VCaP (cell line): ENCODE data around the gene ITGAD.

Source experiments
- H3K27ac ChIP-seq: fragments of 450-650 bp; 2 replicates; pipeline ENCODE4 v1.5.1; 2017
- TF ChIP-seq, protein P1 (sequence below): fragments of 450-650 bp; conservative IDR thresholded peaks from 2 replicates; pipeline ENCODE4 v1.5.1; 2017; ENCODE audit warnings: mild to moderate bottlenecking, moderate library complexity

The ITGAD gene

DNA sequence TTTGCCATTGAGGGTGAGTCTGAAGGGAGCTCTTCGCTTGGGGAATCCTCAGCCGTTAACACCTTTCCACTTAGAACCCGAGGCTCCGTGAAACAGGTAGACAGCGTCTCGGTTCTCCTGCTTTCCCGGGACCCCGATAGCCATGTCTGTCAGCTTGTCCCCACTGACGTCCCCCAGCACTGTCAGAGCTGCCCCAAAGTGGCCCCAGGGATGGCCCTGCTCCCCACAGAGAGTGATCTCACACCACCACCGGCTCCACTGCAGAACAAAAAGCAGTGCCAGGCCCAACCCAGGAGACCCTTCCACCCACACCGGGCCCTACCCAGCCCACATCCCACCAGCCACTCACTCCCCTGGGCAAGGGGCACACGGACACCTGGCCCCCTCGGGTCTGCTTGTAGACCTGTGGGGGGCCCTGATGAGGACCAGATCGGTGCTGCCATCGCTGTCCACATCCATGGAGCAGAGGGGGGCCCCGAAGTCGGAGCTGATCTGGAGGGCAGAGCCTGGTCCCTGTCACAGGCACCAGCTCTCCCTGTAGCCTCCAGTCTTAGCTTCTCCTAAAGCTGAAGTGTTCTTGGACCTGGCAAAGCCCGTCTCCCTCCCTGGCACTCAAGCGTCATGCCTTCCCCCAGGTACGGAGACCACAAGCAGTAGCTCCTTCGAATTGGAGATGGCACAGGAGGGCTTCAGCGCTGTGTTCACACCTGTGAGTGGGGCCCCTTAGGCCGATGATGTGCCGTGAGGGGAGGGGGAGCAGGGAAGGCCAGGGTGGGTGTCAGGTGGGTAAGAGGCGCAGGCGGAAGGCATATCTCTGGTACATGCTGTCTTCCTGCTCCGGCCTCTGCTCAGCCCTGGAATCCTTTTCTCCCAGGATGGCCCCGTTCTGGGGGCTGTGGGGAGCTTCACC, 31.7 kb upstream of the ITGAD start:
- no peak overlapping the region for H3K27ac ChIP-seq
- TF ChIP-seq, protein P1, sequence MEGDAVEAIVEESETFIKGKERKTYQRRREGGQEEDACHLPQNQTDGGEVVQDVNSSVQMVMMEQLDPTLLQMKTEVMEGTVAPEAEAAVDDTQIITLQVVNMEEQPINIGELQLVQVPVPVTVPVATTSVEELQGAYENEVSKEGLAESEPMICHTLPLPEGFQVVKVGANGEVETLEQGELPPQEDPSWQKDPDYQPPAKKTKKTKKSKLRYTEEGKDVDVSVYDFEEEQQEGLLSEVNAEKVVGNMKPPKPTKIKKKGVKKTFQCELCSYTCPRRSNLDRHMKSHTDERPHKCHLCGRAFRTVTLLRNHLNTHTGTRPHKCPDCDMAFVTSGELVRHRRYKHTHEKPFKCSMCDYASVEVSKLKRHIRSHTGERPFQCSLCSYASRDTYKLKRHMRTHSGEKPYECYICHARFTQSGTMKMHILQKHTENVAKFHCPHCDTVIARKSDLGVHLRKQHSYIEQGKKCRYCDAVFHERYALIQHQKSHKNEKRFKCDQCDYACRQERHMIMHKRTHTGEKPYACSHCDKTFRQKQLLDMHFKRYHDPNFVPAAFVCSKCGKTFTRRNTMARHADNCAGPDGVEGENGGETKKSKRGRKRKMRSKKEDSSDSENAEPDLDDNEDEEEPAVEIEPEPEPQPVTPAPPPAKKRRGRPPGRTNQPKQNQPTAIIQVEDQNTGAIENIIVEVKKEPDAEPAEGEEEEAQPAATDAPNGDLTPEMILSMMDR: no peak

DNA sequence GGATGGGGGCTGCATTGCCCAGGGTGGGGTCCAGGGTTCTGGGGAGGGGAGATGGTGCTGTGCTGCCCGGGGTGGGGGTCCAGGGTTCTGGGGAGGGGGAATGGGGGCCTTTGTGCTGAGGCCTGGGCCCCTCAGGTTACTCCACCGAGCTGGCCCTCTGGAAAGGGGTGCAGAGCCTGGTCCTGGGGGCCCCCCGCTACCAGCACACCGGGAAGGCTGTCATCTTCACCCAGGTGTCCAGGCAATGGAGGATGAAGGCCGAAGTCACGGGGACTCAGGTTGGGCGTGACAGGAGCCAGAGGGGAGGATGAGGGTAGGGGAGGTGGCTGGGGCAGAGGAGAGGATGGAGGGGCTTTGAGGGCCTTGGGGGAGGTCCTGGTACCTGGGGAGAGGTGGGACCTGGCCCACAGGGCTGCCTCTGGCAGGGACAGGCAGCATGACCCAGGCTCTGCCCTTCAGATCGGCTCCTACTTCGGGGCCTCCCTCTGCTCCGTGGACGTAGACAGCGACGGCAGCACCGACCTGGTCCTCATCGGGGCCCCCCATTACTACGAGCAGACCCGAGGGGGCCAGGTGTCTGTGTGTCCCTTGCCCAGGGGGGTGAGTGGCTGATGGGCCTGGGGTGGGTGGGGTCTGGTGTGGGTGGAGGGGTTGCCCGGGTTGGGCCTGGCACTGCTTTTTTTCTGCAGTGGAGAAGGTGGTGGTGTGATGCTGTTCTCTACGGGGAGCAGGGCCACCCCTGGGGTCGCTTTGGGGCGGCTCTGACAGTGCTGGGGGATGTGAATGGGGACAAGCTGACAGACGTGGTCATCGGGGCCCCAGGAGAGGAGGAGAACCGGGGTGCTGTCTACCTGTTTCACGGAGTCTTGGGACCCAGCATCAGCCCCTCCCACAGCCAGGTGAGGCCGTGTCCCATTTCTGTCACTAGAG, 30.4 kb upstream of the ITGAD start:
- TF ChIP-seq, protein P1: no peak
- no peak overlapping the region for H3K27ac ChIP-seq

DNA sequence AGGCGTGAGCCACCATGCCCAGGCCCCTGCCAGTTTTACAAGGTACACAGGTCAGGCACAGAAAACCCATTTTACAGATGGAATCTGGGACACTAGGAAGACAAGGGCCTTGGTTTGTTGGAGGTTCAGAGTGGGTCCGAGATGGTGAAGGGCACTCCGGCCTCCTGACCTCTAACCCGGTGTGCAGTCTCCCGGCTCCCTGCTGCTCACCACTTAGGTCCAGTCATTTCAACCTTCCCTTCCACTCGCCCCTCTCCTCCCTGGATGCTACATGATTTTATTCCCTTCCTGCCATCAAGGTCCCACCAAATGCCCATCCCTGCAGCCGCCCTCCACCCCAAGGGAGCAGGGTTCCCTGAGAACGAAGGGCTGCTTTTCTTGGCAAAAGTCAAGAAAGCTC, 29.4 kb upstream of the ITGAD start:
- H3K27ac ChIP-seq: no peak overlapping the region
- TF ChIP-seq, protein P1: no peak

DNA sequence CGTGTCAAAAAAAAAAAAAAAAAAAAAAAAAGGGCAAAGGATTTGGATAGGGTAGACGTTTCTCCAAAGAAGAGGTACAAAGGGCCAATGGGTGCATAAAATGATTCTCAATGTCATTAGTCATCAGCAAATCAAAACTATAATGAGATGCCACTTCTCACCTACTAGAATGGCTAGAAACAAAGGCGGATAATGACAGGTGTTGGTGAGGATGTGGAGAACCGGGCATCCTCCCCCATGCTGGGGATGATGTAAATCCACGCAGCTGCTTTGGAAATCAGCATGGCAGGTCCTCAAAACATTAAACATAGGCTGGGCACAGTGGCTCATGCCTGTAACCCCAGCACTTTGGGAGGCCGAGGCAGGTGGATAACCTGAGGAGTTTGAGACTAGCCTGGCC, 28.7 kb upstream of the ITGAD start:
- TF ChIP-seq, protein P1: no peak
- H3K27ac ChIP-seq: no peak overlapping the region

DNA sequence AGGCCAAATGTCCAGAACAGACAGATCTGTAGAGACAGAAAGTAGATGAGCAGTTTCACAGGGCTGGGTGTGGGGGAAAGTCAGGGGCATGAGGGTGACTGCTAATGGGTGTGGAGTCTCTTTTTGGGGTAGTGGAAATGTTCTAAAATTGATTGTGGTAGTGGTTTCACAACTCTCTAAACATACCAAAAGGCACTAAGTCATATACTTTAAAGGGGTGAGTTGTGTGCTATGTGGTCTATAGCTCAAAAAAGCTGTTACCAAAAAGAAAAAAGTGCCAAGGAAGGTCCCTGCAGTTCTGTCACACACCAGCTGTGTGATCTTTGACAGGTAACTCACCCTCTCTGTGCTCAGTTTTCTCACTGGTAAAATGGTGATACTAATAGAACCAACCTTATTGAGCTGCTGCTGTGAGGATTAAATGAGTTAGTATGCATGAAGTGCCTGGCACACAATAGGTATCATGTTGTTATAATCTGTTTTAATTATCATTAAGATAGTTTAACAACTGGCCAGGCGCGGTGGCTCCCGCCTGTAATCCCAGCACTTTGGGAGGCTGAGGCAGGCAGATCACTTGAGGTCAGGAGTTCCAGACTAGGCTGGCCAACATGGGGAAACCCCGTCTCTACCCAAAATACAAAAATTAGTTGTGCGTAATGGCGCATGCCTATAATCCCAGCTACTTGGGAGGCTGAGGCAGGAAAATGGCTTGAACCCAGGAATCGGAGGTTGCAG, 27.8 kb upstream of the ITGAD start:
- TF ChIP-seq, protein P1: no peak
- H3K27ac ChIP-seq: no peak overlapping the region

DNA sequence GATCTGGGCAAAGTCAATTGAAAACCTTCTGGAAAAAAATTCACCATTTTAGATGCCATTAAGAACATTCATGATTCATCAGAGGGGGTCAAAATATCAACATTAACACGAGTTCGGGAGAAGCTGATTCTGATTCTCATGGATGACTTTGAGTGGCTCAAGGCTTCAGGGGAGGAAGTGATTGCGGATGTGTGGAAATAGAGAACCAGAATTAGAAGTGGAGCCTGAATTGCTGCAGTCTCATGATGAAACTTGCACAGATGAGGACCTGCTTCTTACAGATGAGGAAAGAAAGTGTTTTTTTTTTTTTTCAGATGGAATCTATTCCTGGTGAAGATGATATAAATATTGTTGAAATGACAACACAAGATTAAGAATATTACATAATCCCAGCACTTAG, 25.3 kb upstream of the ITGAD start:
- no peak overlapping the region for H3K27ac ChIP-seq
- TF ChIP-seq, protein P1: no peak
